GM12878 (cell line): Measurements from ENCODE around the gene PDIA3. TPM values are rescaled to one million over a fixed set of nuclear protein-coding genes. Genes with fewer than 3 reads are reported as not detected.
"Not testable (repeated sequence)": the region's sequence is repeated elsewhere in the genome, so short reads cannot be mapped to it uniquely, and the experiment has no call there.

ENCODE experiments used
- ATAC-seq: fragments of 200-7000 bp; cut with Tn5 transposase; 3 replicates; pipeline ENCODE4 v1.9.1; 2020; ENCODE audit warnings: mild to moderate bottlenecking, moderate library complexity
- BruUV-seq: library from RNA; stranded (reverse); fragments of 400-500 nt; replicated peaks from 2 replicates; lab custom pipeline; 2021; lab: Mats Ljungman, UMichigan
- CTCF ChIA-PET: fragments of 300-600 bp; sonication (Branson Sonifier 250); formaldehyde crosslinking; extraction: SDS; loops from one replicate; lab custom pipeline; 2021; ENCODE audit warnings: inconsistent platforms; lab: Yijun Ruan, JAX
- POLR2A ChIA-PET: fragments of 350-600 bp; formaldehyde crosslinking; extraction: SDS; loops from one replicate; lab custom pipeline; 2021; ENCODE audit warnings: inconsistent platforms; lab: Charles Lee
- RAD21 ChIA-PET: fragments of 300-600 bp; sonication (Branson Sonifier 250); formaldehyde crosslinking; loops from one replicate; lab custom pipeline; 2023; ENCODE audit warnings: antibody characterized with exemption; ENCODE audit not compliant: unreplicated experiment; lab: Charles Lee
- SMC1A ChIA-PET: fragments of 300-600 bp; sonication (Branson Sonifier 250); formaldehyde crosslinking; loops from one replicate; lab custom pipeline; 2023; ENCODE audit not compliant: unreplicated experiment, uncharacterized antibody; lab: Charles Lee
- DNase-seq: peaks from one replicate; pipeline ENCODE4 v3.0.0-alpha.2; 2011; ENCODE audit warnings: low read depth, low spot score
- FAIRE-seq: peaks from 3 replicates; lab custom pipeline; 2011; peaks lifted over from hg19 to GRCh38; lab: Jason Lieb, UNC
- H2AFZ ChIP-seq: 2 replicates; pipeline ENCODE4 v1.6.0; 2011; ENCODE audit warnings: low read depth, low read length, control low read depth; ENCODE audit not compliant: control insufficient read depth
- H3K27ac ChIP-seq: 2 replicates; pipeline ENCODE4 v1.5.1; 2011; ENCODE audit warnings: control low read depth; ENCODE audit not compliant: control insufficient read depth, insufficient read depth
- H3K27me3 ChIP-seq, 2 experiments: replicated peaks in 1 of 2; 2 replicates each; pipeline versions ENCODE4 v1.6.0 to v1.6.1; 2011; ENCODE audit warnings: low read length in 1 of 2; ENCODE audit not compliant: control insufficient read depth in 2 of 2, insufficient read depth in 2 of 2
- H3K36me3 ChIP-seq, 2 experiments: 2 replicates each; pipeline ENCODE4 v1.5.1; 2011; ENCODE audit warnings: low read length in 1 of 2; ENCODE audit not compliant: control insufficient read depth in 2 of 2, insufficient read depth in 2 of 2
- H3K4me1 ChIP-seq: 2 replicates; pipeline ENCODE4 v1.6.1; 2011; ENCODE audit warnings: mild to moderate bottlenecking, low read length, moderate library complexity, mixed read lengths; ENCODE audit not compliant: control insufficient read depth, insufficient read depth
- H3K4me2 ChIP-seq: 2 replicates; pipeline ENCODE4 v1.6.0; 2011; ENCODE audit warnings: control low read depth; ENCODE audit not compliant: control insufficient read depth, insufficient read depth
- H3K4me3 ChIP-seq: fragments of 200-600 bp; sonication (generic); 2 replicates; pipeline ENCODE4 v1.5.1; 2016
- H3K79me2 ChIP-seq: 2 replicates; pipeline ENCODE4 v1.6.0; 2011; ENCODE audit warnings: low read length; ENCODE audit not compliant: control insufficient read depth, insufficient read depth
- H3K9ac ChIP-seq: 2 replicates; pipeline ENCODE4 v1.8.0; 2011; ENCODE audit warnings: low read length, control low read depth, mixed read lengths; ENCODE audit not compliant: control insufficient read depth, insufficient read depth
- H3K9me3 ChIP-seq: replicated peaks from 3 replicates; pipeline ENCODE4 v1.5.1; 2011; ENCODE audit warnings: mild to moderate bottlenecking, low read length; ENCODE audit not compliant: control insufficient read depth, insufficient read depth
- H4K20me1 ChIP-seq: 2 replicates; pipeline ENCODE4 v1.6.0; 2011; ENCODE audit not compliant: control insufficient read depth, insufficient read depth
- ASH2L ChIP-seq: fragments of 300-600, 200-600 bp; sonication (generic); IDR thresholded peaks from 2 replicates; pipeline ENCODE4 v1.6.1; 2017; ENCODE audit warnings: low read depth, mild to moderate bottlenecking, borderline replicate concordance
- GATAD2B ChIP-seq: fragments of 450-650 bp; conservative IDR thresholded peaks from 2 replicates; pipeline ENCODE4 v1.6.1; 2017; ENCODE audit warnings: low read depth, mild to moderate bottlenecking, moderate library complexity
- IKZF2 ChIP-seq, 2 experiments: fragments of 450-650 bp; IDR thresholded peaks; 2 replicates each; pipeline ENCODE4 v1.6.1; 2017; ENCODE audit warnings: mild to moderate bottlenecking in 2 of 2, moderate library complexity in 2 of 2
- MTA3 ChIP-seq: IDR thresholded peaks from 2 replicates; pipeline ENCODE4 v1.6.1; 2012; ENCODE audit warnings: low read length, inconsistent platforms, borderline replicate concordance
- NBN ChIP-seq: fragments of 450-650 bp; IDR thresholded peaks from 2 replicates; pipeline ENCODE4 v1.6.1; 2016
- RB1 ChIP-seq: fragments of 450-650 bp; formaldehyde crosslinking; IDR thresholded peaks from 2 replicates; pipeline ENCODE4 v1.6.1; 2017; ENCODE audit warnings: mild to moderate bottlenecking, borderline replicate concordance
- TCF3 ChIP-seq: IDR thresholded peaks from 2 replicates; pipeline ENCODE4 v1.6.1; 2012; ENCODE audit warnings: low read depth, mild to moderate bottlenecking, low read length, borderline replicate concordance; ENCODE audit not compliant: insufficient read depth
- ZNF207 ChIP-seq: fragments of 450-650 bp; IDR thresholded peaks from 2 replicates; pipeline ENCODE4 v1.6.1; 2014; ENCODE audit warnings: antibody characterized with exemption, mild to moderate bottlenecking, borderline replicate concordance
- WGBS: methylation state at CpG from one replicate; pipeline ENCODE4 v1.1.6; 2016; ENCODE audit warnings: low lambda C conversion rate; ENCODE audit not compliant: insufficient replicate concordance, insufficient coverage; ENCODE audit errors: missing lambda C conversion rate; 5-methylcytosine and 5-hydroxymethylcytosine counted together
- in situ Hi-C: fragments of 300-500 bp; cut with MboI; formaldehyde crosslinking; loops from 9 replicates; pipeline ENCODE4 v1.14.3; 2018; ENCODE audit warnings: mixed read lengths
- intact Hi-C: fragments of 100-400 bp; cut with micrococcal nuclease; formaldehyde crosslinking; loops from one replicate; pipeline ENCODE4 v1.14.2; 2022; ENCODE audit not compliant: unreplicated experiment
- polyA plus RNA-seq, 11 experiments: library from polyadenylated mRNA; depleted of rRNA in 4 of 11; unstranded in 6 of 11; stranded (reverse) in 5 of 11; fragments of >200 nt; fragmentation: Nextera tagmentation in 4 of 11; fragmentation: Illumina TruSeq in 1 of 11; extraction: Ambion mirVana in 4 of 11; extraction: Trizol in 1 of 11; gene quantifications; 1 replicate in 1 of 11; 2 replicates in 10 of 11; pipeline versions ENCODE4 v1.2.1 to v1.2.3, GENCODE V29; 2011 to 2016; ENCODE audit warnings: inconsistent platforms in 2 of 11, missing spikeins in 2 of 11, low read depth in 1 of 11
- total RNA-seq, 4 experiments: library from RNA; depleted of rRNA in 3 of 4; stranded (reverse); fragments of >200 nt in 3 of 4; fragmentation: Illumina TruSeq in 1 of 4; extraction: Trizol in 1 of 4; gene quantifications; 2 replicates each; pipeline versions ENCODE4 v1.2.1 to v1.2.3, GENCODE V29; 2013 to 2021

PDIA3 gene
- total and polyA plus RNA-seq, 10 of the 15 experiments (the other 5 are each of a cell fraction or from before 2014, with no cell fraction given), result 18.2 to 716 (median 181) TPM

GRCh38 chr15:43710431-43711131 is 35.7 kb upstream of the PDIA3 start:
- SMC1A ChIA-PET, H3K9ac ChIP-seq, H3K4me2 ChIP-seq, H3K36me3 ChIP-seq, BruUV-seq, H2AFZ ChIP-seq, H3K9me3 ChIP-seq, DNase-seq, intact Hi-C loops, CTCF ChIA-PET, H4K20me1 ChIP-seq, RAD21 ChIA-PET, FAIRE-seq, POLR2A ChIA-PET, H3K27ac ChIP-seq, H3K4me1 ChIP-seq, H3K79me2 ChIP-seq, H3K4me3 ChIP-seq, in situ Hi-C loops, H3K27me3 ChIP-seq: not testable (repeated sequence)
- peak; percentile 31; the same call in 1 of the 3 replicates for ATAC-seq
- 20% methylated on average over 1 of the region's 12 CpGs for WGBS

DNA sequence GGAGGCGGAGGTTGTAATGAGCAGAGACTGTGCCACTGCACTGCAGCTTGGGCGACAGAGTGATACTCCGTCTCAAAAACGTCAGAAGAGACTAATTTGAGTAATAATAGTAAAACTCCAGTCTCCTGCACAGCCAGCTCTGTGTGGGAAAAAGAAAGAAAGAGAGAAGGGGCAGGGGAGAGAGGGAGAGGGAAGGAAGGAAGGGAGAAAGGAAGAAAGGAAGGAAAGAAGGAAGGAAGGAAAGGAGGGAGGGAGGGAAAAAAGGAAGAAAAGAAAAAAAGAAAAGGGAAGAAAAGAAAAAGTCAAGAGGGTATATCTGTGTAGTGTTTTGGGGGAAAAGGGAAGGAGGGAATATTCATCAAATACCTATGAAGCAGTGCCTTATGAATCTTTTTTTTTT is 23.1 kb upstream of the PDIA3 start:
- ChIA-PET CTCF (interaction anchor here (0.8 to 1.4 kb wide), 2 partner anchors 9 to 12 kb away, joined by 3 to 5 read pairs; no protein-coding TSS in a partner anchor), SMC1A (interaction anchor here (0.8 to 0.9 kb wide), 2 partner anchors 21 to 30 kb away, joined by 3 read pairs; no protein-coding TSS in a partner anchor), POLR2A (interaction anchor here (0.6 kb wide), 1 partner anchor 170 kb away, joined by 3 read pairs; no protein-coding TSS in a partner anchor), RAD21 (interaction anchor here (0.6 kb wide), 1 partner anchor 270 kb away, joined by 6 read pairs; no protein-coding TSS in a partner anchor)
- H3K27me3 ChIP-seq, result no peaks in the 10 kb centered on the region
- no peak overlapping the region for H3K9ac ChIP-seq
- H3K4me2 ChIP-seq, result no peak overlapping the region
- intact Hi-C loops, result no loop called here
- no peak overlapping the region for H3K4me3 ChIP-seq
- no peaks in the 10 kb centered on the region for H3K36me3 ChIP-seq
- no TSS peak for BruUV-seq
- TF ChIP-seq MTA3 (no peak), ASH2L (no peak), RB1 (no peak), NBN (no peak), TCF3 (no peak), GATAD2B (no peak), IKZF2 (IDR thresholded peaks at IDR 0.05) (no peak), ZNF207 (no peak)
- no peaks in the 10 kb centered on the region for H3K9me3 ChIP-seq
- H3K79me2 ChIP-seq, result no peaks in the 10 kb centered on the region
- no peak overlapping the region for H3K27ac ChIP-seq
- WGBS, result 45% methylated on average over 4 of the region's 4 CpGs
- no peak for ATAC-seq
- no peaks in the 10 kb centered on the region for H4K20me1 ChIP-seq
- H3K4me1 ChIP-seq, result no peaks in the 10 kb centered on the region
- in situ Hi-C loops, result no loop called here
- H2AFZ ChIP-seq, result no peak overlapping the region
- FAIRE-seq, result no peak
- DNase-seq, result no peak

- in situ Hi-C loops, H3K4me2 ChIP-seq, H3K27me3 ChIP-seq, H4K20me1 ChIP-seq, POLR2A ChIA-PET, SMC1A ChIA-PET, H3K4me3 ChIP-seq, ATAC-seq, BruUV-seq, H3K9me3 ChIP-seq, H2AFZ ChIP-seq, intact Hi-C loops, H3K27ac ChIP-seq, H3K9ac ChIP-seq, H3K36me3 ChIP-seq, FAIRE-seq, RAD21 ChIA-PET, DNase-seq, CTCF ChIA-PET, H3K4me1 ChIP-seq, H3K79me2 ChIP-seq: not testable (repeated sequence)
- WGBS, result 87% methylated on average over 1 of the region's 1 CpG
Observed at GRCh38 chr15:43726306-43726705, 19.9 kb upstream of the PDIA3 start.
